Coronary artery (tissue), 2 donors: Measurements from ENCODE around the gene ST6GALNAC3.

Source experiments
- DNase-seq: peaks from one replicate; pipeline ENCODE4 v3.0.0-alpha.2; 2017; ENCODE audit warnings: low spot score
- H3K27ac ChIP-seq, 2 donors: fragments of 200-600 bp; sonication (generic); one replicate each; pipeline ENCODE4 v1.5.1; 2016 to 2019
- H3K4me3 ChIP-seq: fragments of 200-600 bp; sonication (generic); 2 replicates; pipeline ENCODE4 v1.5.1; 2016; ENCODE audit warnings: mild to moderate bottlenecking, moderate library complexity
- CTCF ChIP-seq: fragments of 200-600 bp; sonication (generic); IDR thresholded peaks from one replicate; pipeline ENCODE4 v1.5.1; 2019; ENCODE audit warnings: antibody characterized with exemption

ST6GALNAC3 gene

DNA sequence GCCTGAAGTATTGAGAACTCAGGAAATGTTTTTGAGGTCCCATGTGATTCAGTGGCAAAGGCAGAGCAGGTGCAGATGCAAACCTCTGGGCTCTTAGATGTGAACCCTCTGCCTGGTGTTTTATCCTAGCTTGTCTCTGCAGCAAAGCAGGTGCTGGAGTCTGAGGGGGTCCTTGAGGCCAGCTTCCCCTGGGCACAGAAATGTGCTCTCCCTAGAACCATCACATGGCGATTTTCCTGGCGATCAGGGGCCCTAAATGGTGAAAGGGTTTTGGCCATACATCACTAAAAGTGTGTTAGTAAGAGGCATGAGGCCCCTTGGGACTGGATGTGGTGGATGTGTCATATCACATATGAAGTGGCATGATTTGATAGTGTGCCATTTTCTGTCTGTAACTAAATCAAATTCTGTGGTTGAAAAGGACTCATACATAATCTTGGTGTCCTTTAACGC is 144.8 kb downstream of the ST6GALNAC3 start:
- no peak overlapping the region for H3K4me3 ChIP-seq
- no peak overlapping the region for H3K27ac ChIP-seq
- TF ChIP-seq CTCF: no peak
- no peak for DNase-seq

GRCh38 chr1:76224752-76225151 is 150.2 kb downstream of the ST6GALNAC3 start:
- TF ChIP-seq CTCF: no peak
- DNase-seq: no peak
- H3K27ac ChIP-seq: no peak overlapping the region
- no peak overlapping the region for H3K4me3 ChIP-seq

DNA sequence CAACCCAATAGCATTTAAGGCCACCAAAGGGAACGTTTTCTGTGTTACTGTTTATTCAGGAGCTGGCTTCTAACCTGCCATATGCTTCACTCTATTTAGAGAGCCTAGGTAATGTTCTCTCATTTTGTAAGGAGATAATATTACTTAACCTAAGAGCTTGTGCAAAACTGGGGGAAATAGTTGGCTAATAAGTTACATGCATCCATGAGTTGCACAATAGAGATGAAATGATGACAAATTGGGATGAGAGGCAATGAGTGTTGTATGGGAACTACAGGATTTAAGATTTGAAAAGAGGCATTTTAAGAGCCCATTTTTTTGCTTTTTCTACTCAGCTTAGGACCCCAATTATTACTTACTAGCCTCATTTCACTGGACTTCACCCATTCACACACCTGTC is 151.0 kb downstream of the ST6GALNAC3 start:
- no peak for TF ChIP-seq CTCF
- H3K27ac ChIP-seq: no peak overlapping the region
- DNase-seq: no peak
- H3K4me3 ChIP-seq: no peak overlapping the region

DNA sequence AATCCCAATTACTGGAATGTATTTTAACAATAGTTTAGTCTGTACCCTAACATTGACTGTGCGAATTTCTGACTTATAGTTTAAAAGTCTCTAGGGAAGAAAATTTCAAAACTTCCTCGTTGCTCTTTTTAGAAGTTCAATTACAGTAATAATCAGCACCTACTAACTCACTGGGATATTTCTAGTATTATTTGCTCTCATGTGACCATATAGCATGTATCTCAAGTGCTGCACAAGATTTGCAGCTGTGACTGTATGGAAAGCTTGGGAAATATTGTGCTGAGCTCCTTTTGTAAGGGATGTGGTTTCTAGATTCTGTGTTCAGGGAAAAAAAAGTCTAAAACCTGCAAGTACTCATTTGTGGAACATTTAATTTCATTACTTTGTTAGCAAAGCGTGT is 153.1 kb downstream of the ST6GALNAC3 start:
- TF ChIP-seq CTCF: no peak
- no peak overlapping the region for H3K4me3 ChIP-seq
- no peak overlapping the region for H3K27ac ChIP-seq
- no peak for DNase-seq

DNA sequence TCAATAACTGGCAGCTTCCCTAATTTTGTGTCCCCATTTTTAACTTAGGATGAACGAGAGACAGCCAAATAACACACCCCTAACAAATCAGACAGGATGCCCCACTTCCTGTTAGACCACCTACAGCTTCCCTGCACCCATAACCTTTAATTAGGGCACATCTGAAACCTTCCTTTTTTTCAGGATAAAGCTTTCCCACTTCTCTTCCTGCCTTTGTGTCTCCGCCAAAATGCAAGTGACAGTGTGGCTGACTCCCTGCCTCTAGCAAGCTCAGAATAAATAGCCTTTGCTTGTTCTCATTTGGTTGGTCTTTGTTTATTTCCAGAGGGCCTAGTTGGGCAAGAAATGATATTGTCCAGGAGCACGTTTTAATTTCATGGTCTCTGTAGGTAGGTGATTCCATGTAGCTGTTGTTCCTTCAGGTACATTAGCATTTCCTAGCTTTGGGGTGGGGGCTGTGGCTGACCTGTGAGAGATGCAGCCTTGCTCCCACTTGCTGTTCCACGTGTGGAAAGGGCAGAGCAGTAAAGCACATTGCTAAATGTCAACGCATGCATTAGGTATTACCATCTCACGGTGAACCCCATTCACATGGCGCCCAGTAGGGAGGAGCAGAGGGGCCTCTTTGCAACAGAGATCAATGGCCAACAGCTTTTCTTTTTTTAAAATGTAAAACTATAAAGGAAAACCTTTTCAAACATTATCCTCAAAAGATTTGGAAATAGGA is 154.9 kb downstream of the ST6GALNAC3 start:
- DNase-seq: no peak
- no peak for TF ChIP-seq CTCF
- H3K4me3 ChIP-seq: no peak overlapping the region
- no peak overlapping the region for H3K27ac ChIP-seq

- H3K27ac ChIP-seq: no peak overlapping the region
- TF ChIP-seq CTCF: no peak
- no peak overlapping the region for H3K4me3 ChIP-seq
- no peak for DNase-seq
Measured at GRCh38 chr1:76230842-76231281, 156.3 kb downstream of the ST6GALNAC3 start.

DNA sequence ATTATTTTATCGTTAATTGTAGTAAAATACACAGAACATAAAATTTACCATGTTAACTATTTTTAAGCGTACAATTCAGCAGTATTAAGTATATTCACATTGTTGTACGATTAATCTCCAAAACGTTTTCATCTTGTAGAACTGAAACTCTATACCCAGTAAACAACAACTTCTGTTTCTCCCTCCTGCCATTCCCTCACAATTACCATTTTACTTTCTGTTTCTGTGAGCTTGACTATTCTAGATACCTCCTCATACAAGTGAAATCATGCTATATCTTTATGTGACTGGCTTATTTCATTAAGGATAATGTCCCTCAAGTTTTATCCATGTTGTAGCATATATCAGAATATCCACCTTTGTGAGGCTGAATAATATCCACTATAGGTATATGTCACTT is 156.8 kb downstream of the ST6GALNAC3 start:
- no peak overlapping the region for H3K27ac ChIP-seq
- TF ChIP-seq CTCF: no peak

More for the DNA sequence above, 156.8 kb downstream of the ST6GALNAC3 start:
- no peak for DNase-seq
- no peak overlapping the region for H3K4me3 ChIP-seq
